GM21825 (cell line): ENCODE results near the gene RPE.

Experiments used
- ATAC-seq: cut with Tn5 transposase; IDR thresholded peaks from one replicate; pipeline ENCODE4 v1.9.1; 2021; ENCODE audit warnings: mild to moderate bottlenecking, moderate library complexity; ENCODE audit not compliant: unreplicated experiment

RPE gene

GRCh38 chr2:210002158-210003157 lies at the start of gene RPE:
Gene RPE, plus strand, starts transcription at chr2:210002638. Its CDS starts 24 bp downstream, at chr2:210002662.
- ATAC-seq = peak; percentile 100

GRCh38 chr2:209956271-209956670 lies 46.2 kb upstream of the RPE start:
- ATAC-seq = no peak

- no peak for ATAC-seq
Measured at GRCh38 chr2:209958016-209958415, 44.4 kb upstream of the RPE start.

- no peak for ATAC-seq
Measured at GRCh38 chr2:209960045-209960444, 42.4 kb upstream of the RPE start.

- peak; percentile 93 for ATAC-seq
Measured at GRCh38 chr2:209960676-209961630, 41.5 kb upstream of the RPE start.

GRCh38 chr2:209965723-209966122 lies 36.7 kb upstream of the RPE start:
- ATAC-seq = no peak

GRCh38 chr2:209969692-209970091 lies 32.7 kb upstream of the RPE start:
- no peak for ATAC-seq

GRCh38 chr2:209970271-209970670 lies 32.2 kb upstream of the RPE start:
- no peak for ATAC-seq

- ATAC-seq = no peak
Measured at GRCh38 chr2:209970711-209971110, 31.7 kb upstream of the RPE start.

GRCh38 chr2:209973328-209973727 lies 29.1 kb upstream of the RPE start:
- ATAC-seq = no peak

GRCh38 chr2:209974576-209974975 lies 27.9 kb upstream of the RPE start:
- no peak for ATAC-seq

GRCh38 chr2:209976698-209977385 lies 25.6 kb upstream of the RPE start:
- ATAC-seq = peak; percentile 79

GRCh38 chr2:209977386-209978239 lies 24.8 kb upstream of the RPE start:
- no peak for ATAC-seq

GRCh38 chr2:209984291-209984690 lies 18.1 kb upstream of the RPE start:
- no peak for ATAC-seq

- no peak for ATAC-seq
Measured at GRCh38 chr2:209985874-209986273, 16.6 kb upstream of the RPE start.

GRCh38 chr2:209986415-209986814 lies 16.0 kb upstream of the RPE start:
- no peak for ATAC-seq

GRCh38 chr2:209988010-209988409 lies 14.4 kb upstream of the RPE start:
- ATAC-seq = no peak

GRCh38 chr2:209990838-209991237 lies 11.6 kb upstream of the RPE start:
- ATAC-seq = no peak

- no peak for ATAC-seq
Measured at GRCh38 chr2:209993968-209994367, 8.5 kb upstream of the RPE start.

GRCh38 chr2:209998596-209998995 lies 3.8 kb upstream of the RPE start:
- no peak for ATAC-seq
